HEK293T (cell line): Measurements from ENCODE around the gene CEP85L.

Source experiments
- CTBP1 ChIP-seq: fragments of 450-650 bp; IDR thresholded peaks from 2 replicates; pipeline ENCODE4 v1.6.1; 2016; ENCODE audit warnings: borderline replicate concordance
- FOXK2 ChIP-seq: fragments of 450-650 bp; IDR thresholded peaks from 2 replicates; pipeline ENCODE4 v1.6.1; 2016; ENCODE audit warnings: mild to moderate bottlenecking
- FOXM1 ChIP-seq: fragments of 450-650 bp; IDR thresholded peaks from 2 replicates; pipeline ENCODE4 v1.6.1; 2017; ENCODE audit warnings: mild to moderate bottlenecking, borderline replicate concordance
- HDGF ChIP-seq: fragments of 450-650 bp; IDR thresholded peaks from 2 replicates; pipeline ENCODE4 v1.6.1; 2017; ENCODE audit warnings: antibody characterized with exemption, borderline replicate concordance
- LEF1 ChIP-seq: fragments of 450-650 bp; IDR thresholded peaks from 2 replicates; pipeline ENCODE4 v1.6.1; 2017; ENCODE audit warnings: mild to moderate bottlenecking, borderline replicate concordance
- NFRKB ChIP-seq: fragments of 450-650 bp; IDR thresholded peaks from 2 replicates; pipeline ENCODE4 v1.6.1; 2016; ENCODE audit warnings: mild to moderate bottlenecking, moderate library complexity
- SP1 ChIP-seq: fragments of 450-650 bp; IDR thresholded peaks from 2 replicates; pipeline ENCODE4 v1.6.1; 2017
- TF ChIP-seq, protein P1 (sequence below): fragments of 450-650 bp; IDR thresholded peaks from 2 replicates; pipeline ENCODE4 v1.6.1; 2016

- TF ChIP-seq FOXK2 (no peak), CTBP1 (no peak), FOXM1 (no peak), SP1 (no peak), LEF1 (no peak), NFRKB (no peak), HDGF (no peak)
- TF ChIP-seq, protein P1, sequence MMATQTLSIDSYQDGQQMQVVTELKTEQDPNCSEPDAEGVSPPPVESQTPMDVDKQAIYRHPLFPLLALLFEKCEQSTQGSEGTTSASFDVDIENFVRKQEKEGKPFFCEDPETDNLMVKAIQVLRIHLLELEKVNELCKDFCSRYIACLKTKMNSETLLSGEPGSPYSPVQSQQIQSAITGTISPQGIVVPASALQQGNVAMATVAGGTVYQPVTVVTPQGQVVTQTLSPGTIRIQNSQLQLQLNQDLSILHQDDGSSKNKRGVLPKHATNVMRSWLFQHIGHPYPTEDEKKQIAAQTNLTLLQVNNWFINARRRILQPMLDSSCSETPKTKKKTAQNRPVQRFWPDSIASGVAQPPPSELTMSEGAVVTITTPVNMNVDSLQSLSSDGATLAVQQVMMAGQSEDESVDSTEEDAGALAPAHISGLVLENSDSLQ: no peak
These were observed 23.8 kb upstream of the CEP85L start for GRCh38 chr6:118675225-118675624.
